GM19099 (cell line): Measurements from ENCODE around the gene TFG.

ENCODE experiments used
- POLR2A ChIP-seq: IDR thresholded peaks from 3 replicates; pipeline ENCODE4 v1.6.1; 2011; ENCODE audit warnings: low read depth; ENCODE audit not compliant: insufficient read length; ENCODE audit errors: extremely low read depth

Gene TFG

GRCh38 chr3:100702082-100702979, 7.0 kb upstream of the TFG start:
- no peak for TF ChIP-seq POLR2A

DNA sequence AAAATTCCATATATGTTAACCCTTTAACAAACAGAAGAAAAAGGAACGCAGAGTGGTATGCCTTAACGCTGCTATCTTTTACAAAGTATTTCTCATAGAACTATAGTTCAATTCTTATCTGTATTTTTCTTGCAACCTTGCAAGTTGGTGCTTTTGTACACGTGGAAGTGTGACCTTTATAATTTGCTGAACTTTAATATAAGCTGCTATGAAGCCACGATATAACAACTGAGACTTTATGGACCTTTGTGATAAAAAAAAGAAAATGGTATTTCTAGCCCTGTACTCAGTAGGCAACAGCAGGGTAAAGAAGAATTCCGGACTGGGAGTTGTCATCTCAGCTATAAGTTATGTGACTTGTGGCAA, 6.3 kb upstream of the TFG start:
- no peak for TF ChIP-seq POLR2A

GRCh38 chr3:100703865-100704264, 5.4 kb upstream of the TFG start:
- no peak for TF ChIP-seq POLR2A

DNA sequence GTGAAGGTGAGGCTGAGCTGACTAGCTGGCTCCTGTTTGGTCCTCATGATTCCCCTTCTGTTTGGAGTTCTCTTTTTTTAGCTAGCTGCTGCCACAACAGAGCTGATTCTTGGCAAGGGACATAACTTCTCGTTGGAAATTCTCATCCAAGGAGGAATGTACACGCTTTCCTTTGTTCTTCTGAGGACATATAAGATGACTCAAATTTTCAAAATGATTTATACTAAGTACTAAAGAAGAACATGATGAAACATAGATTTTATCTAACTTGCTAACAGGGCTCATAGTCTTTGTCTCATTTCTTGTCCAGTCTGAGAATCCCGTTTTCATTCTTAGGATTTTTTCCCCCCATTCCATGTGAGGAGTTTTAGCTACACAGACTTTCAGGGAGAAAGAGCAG, 2.9 kb upstream of the TFG start:
- TF ChIP-seq POLR2A = no peak

- TF ChIP-seq POLR2A = no peak
Measured at GRCh38 chr3:100708644-100708988, 678 bp upstream of the TFG start.

DNA sequence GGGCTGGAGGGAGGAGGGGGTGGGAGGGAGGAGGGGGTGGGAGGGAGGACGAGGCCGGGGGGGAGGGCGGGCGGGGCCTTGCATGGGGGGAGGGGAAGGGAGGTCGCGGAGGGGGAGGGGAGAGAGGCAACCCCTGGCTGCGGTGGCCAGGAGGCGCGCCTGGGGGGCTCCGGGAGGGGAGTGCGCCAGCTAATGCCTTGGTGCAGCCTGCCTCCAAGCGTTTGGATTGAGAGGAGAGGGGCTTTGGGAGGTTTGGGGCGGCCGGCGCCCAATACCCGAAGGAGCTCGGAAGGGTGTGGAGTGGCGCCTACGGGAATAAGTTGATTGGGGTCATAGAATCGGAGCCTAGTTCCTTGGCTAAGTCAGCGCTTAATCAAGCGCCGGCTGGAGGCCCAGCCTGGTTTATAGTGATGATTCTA, 557 bp downstream of the TFG start:
- no peak for TF ChIP-seq POLR2A

- TF ChIP-seq POLR2A = no peak
Measured at GRCh38 chr3:100710261-100710968, 1.1 kb downstream of the TFG start.

DNA sequence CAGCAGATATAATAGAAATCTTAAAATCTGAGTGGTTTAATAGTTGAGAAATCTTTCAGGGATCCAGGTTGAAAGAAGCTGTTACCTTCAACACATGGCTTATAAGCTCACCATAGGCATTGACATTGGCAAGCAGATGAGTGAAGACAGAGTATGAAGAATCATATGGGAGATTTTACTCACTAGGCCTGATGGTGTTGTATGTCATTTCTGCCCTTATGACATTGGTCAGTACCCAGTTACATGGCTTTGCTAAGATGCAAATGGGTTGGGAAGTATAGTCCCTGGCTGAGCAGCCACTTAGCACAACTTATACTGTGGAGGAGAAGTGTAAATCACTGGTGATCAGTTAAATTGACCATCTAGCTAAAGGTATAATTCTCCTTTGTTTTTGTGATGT, 5.9 kb downstream of the TFG start:
- no peak for TF ChIP-seq POLR2A

GRCh38 chr3:100717063-100717462, 7.8 kb downstream of the TFG start:
- TF ChIP-seq POLR2A = no peak

GRCh38 chr3:100717637-100718487, 8.6 kb downstream of the TFG start:
- no peak for TF ChIP-seq POLR2A

DNA sequence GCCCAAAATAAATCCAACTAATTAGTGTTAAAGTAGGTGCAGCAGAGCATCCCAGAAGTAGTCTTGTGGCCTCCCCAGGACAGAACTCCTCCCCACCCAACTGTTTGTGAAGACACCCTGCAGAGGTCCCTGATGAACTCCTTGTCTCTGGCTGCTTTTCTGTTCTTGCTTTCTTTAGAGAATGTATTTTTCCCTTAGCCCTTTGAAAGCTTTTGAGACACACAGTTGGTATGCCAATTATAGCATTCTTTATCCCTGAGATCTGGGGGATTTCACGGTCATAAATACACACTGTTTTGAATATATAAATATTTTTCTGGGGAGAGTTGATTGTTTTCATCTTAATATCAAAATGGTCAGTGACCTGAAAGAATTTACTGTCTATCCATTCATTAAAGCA, 9.8 kb downstream of the TFG start:
- TF ChIP-seq POLR2A = no peak

- no peak for TF ChIP-seq POLR2A
Measured at GRCh38 chr3:100720426-100720825, 11.1 kb downstream of the TFG start.

DNA sequence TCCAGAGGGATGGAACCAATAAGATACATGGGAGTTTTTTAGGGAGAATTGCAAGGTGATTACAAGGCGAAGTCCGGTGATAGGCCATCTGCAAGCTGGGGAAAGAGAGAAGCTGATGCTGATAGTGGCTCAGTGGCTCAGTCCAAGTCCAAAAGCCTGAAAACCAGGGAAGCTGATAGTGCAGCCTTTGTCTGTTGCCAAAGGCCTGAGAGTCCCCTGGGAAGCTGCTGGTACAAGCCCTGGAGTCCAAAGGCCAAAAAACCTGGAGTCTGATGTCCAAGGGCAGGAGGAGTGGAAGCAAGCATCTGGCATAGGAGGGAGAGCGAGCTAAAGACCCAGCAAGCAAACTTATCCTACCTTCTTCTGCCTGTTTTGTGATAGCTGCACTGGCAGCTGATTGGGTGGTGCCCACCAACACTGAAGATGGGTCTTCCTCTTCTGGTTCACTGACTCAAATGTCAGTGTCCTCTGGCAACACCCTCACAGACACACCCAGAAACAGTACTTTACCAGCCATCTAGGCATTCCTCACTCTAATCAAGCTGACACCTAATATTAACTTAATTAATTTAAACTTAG, 16.7 kb downstream of the TFG start:
- TF ChIP-seq POLR2A = no peak

DNA sequence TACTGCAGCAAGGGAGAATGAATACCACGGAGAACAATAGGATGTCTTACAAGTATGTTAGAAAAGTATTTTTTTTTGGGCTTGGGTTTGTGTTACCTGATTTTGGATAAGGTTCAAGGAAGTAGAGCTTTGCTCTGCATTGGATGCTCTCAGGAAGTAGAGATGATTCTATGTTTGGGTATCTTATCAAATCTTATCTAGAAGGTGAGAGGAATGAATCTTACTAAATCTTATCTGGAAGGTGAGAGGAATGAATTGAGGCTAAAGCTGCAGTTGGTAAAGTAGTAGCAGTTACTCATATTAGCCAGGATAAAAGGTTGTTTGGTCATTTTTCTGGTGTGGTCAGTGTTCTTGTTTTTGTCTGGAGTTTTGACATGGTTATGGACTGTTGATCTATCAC, 17.4 kb downstream of the TFG start:
- TF ChIP-seq POLR2A = no peak

- no peak for TF ChIP-seq POLR2A
Measured at GRCh38 chr3:100730524-100730923, 21.2 kb downstream of the TFG start.
